HepG2 (cell line): Measurements from ENCODE around the gene ANKS6. TPM values are rescaled to one million over a fixed set of nuclear protein-coding genes. Genes with fewer than 3 reads are reported as not detected.

Experiments
- ATAC-seq: fragments of 200-7000 bp; cut with Tn5 transposase; 3 replicates; pipeline ENCODE4 v1.9.1; 2020; ENCODE audit warnings: mild to moderate bottlenecking, moderate library complexity
- BruUV-seq: library from RNA; stranded (reverse); fragments of 400-500 nt; replicated peaks from 2 replicates; lab custom pipeline; 2021; lab: Mats Ljungman, UMichigan
- CTCF ChIA-PET: fragments of 300-600 bp; formaldehyde crosslinking; extraction: SDS; loops from one replicate; lab custom pipeline; 2021; ENCODE audit warnings: low total read pairs, inconsistent platforms, low intra/inter-chr PET ratio; lab: Yijun Ruan, JAX
- POLR2A ChIA-PET: fragments of 350-600 bp; sonication (Branson Sonifier 250); formaldehyde crosslinking; loops from one replicate; lab custom pipeline; 2020; ENCODE audit warnings: antibody characterized with exemption, inconsistent platforms; lab: Yijun Ruan, JAX
- DNase-seq: peaks from one replicate; pipeline ENCODE4 v3.0.0-alpha.2; 2015; ENCODE audit warnings: low spot score
- FAIRE-seq: peaks from 3 replicates; lab custom pipeline; 2011; peaks lifted over from hg19 to GRCh38; lab: Jason Lieb, UNC
- H2AFZ ChIP-seq: one replicate; pipeline ENCODE4 v1.6.1; 2011; ENCODE audit warnings: low read length, inconsistent platforms
- H3K27ac ChIP-seq: fragments of 300-600 bp; 3 replicates; pipeline ENCODE4 v1.8.0; 2011; ENCODE audit warnings: mixed run types, mild to moderate bottlenecking, mixed read lengths, low read length, inconsistent platforms; ENCODE audit not compliant: insufficient read depth; ENCODE audit errors: extremely low read length
- H3K27me3 ChIP-seq, 2 experiments: fragments of 200-600 bp in 1 of 2; 2 replicates in 1 of 2; 3 replicates in 1 of 2; pipeline versions ENCODE4 v1.6.0 to v1.8.0; 2011; ENCODE audit warnings: low read length in 2 of 2, mild to moderate bottlenecking in 2 of 2, moderate library complexity in 2 of 2, inconsistent platforms in 1 of 2; ENCODE audit not compliant: insufficient read depth in 2 of 2, control insufficient read depth in 1 of 2
- H3K36me3 ChIP-seq, 2 experiments: fragments of 200-600 bp in 1 of 2; replicated peaks in 1 of 2; 2 replicates in 1 of 2; 3 replicates in 1 of 2; pipeline versions ENCODE4 v1.5.1 to v1.8.0; 2011; ENCODE audit warnings: low read length in 2 of 2, inconsistent platforms in 1 of 2; ENCODE audit not compliant: insufficient read depth in 2 of 2, control insufficient read depth in 1 of 2
- H3K4me1 ChIP-seq: 2 replicates; pipeline ENCODE4 v1.5.1; 2012; ENCODE audit warnings: low read length, inconsistent platforms; ENCODE audit not compliant: insufficient read depth
- H3K4me2 ChIP-seq: 2 replicates; pipeline ENCODE4 v1.6.0; 2011; ENCODE audit warnings: low read depth, low read length, inconsistent platforms
- H3K4me3 ChIP-seq, 3 experiments: fragments of 200-600 bp in 1 of 3; sonication (generic), shearing (Covaris generic) in 1 of 3; replicated peaks in 1 of 3; 2 replicates each; pipeline ENCODE4 v1.5.1; 2011 to 2016; ENCODE audit warnings: low read length in 3 of 3, inconsistent platforms in 2 of 3, low read depth in 2 of 3, mild to moderate bottlenecking in 2 of 3, control low read depth in 1 of 3, mixed read lengths in 1 of 3; ENCODE audit not compliant: insufficient read depth in 1 of 3
- H3K79me2 ChIP-seq: one replicate; pipeline ENCODE4 v1.6.1; 2011; ENCODE audit warnings: low read length, inconsistent platforms; ENCODE audit not compliant: insufficient read depth
- H3K9ac ChIP-seq: 2 replicates; pipeline ENCODE4 v1.6.0; 2011; ENCODE audit warnings: mild to moderate bottlenecking, low read depth, low read length, inconsistent platforms; ENCODE audit not compliant: insufficient read depth
- H3K9me3 ChIP-seq: 2 replicates; pipeline ENCODE4 v1.5.1; 2012; ENCODE audit warnings: mild to moderate bottlenecking, low read length
- H4K20me1 ChIP-seq: 2 replicates; pipeline ENCODE4 v1.6.0; 2011; ENCODE audit warnings: inconsistent platforms, mild to moderate bottlenecking, low read length, moderate library complexity; ENCODE audit not compliant: insufficient read depth
- CEBPB ChIP-seq: IDR thresholded peaks from 2 replicates; pipeline ENCODE4 v1.6.1; 2011; ENCODE audit warnings: low read depth, low read length, improper control_type of control experiment, borderline replicate concordance
- CREB1 ChIP-seq, 2 experiments: fragments of 450-650 bp in 1 of 2; IDR thresholded peaks; 2 replicates each; pipeline ENCODE4 v1.6.1; 2016 to 2017; ENCODE audit warnings: control low read depth in 1 of 2, mild to moderate bottlenecking in 1 of 2, missing compliant biosample characterization in 1 of 2, missing genetic modification characterization in 1 of 2
- KAT7 ChIP-seq: IDR thresholded peaks from 2 replicates; pipeline ENCODE4 v1.6.1; 2018; ENCODE audit warnings: borderline replicate concordance, missing compliant biosample characterization
- PCBP1 ChIP-seq: fragments of 200-400 bp; formaldehyde crosslinking; IDR thresholded peaks from 2 replicates; pipeline ENCODE4 v1.6.1; 2017; ENCODE audit warnings: mild to moderate bottlenecking, low read depth, low read length, borderline replicate concordance
- ZBTB33 ChIP-seq: sonication (generic); formaldehyde crosslinking; IDR thresholded peaks from 2 replicates; pipeline ENCODE4 v1.4.0; 2020; ENCODE audit warnings: missing genetic modification reagents
- ZNF781 ChIP-seq: sonication (generic); formaldehyde crosslinking; IDR thresholded peaks from 2 replicates; pipeline ENCODE4 v1.5.1; 2020; ENCODE audit warnings: borderline replicate concordance, mild to moderate bottlenecking, missing genetic modification reagents; ENCODE audit errors: not compliant biosample characterization
- WGBS: methylation state at CpG from one replicate; pipeline ENCODE4 v1.1.6; 2017; ENCODE audit warnings: low lambda C conversion rate; 5-methylcytosine and 5-hydroxymethylcytosine counted together
- in situ Hi-C: cut with HindIII; loops from 2 replicates; pipeline ENCODE4 v1.10.0; 2017; ENCODE audit warnings: low pct_unique_long_range_greater_than_20kb; ENCODE audit not compliant: extremely low pct_ligation_motif_present
- intact Hi-C: fragments of 100-400 bp; cut with micrococcal nuclease; formaldehyde crosslinking; loops from one replicate; pipeline ENCODE4 v1.10.0; 2022; ENCODE audit not compliant: unreplicated experiment
- polyA plus RNA-seq, 8 experiments: library from polyadenylated mRNA; depleted of rRNA in 3 of 8; stranded (reverse) in 7 of 8; unstranded in 1 of 8; fragments of >200 nt; fragmentation: Illumina TruSeq in 4 of 8; extraction: Trizol in 4 of 8; gene quantifications; 2 replicates each; pipeline versions ENCODE4 v1.2.1 to v1.2.3, GENCODE V29; 2011 to 2016; ENCODE audit warnings: low read depth in 4 of 8, missing spikeins in 1 of 8, mixed read lengths in 1 of 8; ENCODE audit not compliant: insufficient read depth in 1 of 8
- total RNA-seq, 5 experiments: library from RNA; depleted of rRNA; stranded (reverse); fragments of >200 nt; fragmentation: Illumina TruSeq; extraction: Trizol; gene quantifications; 2 replicates each; pipeline ENCODE4 v1.2.3, GENCODE V29; 2016; ENCODE audit warnings: low read depth in 1 of 5

Gene ANKS6
- total and polyA plus RNA-seq, 2 of the 13 experiments (the other 11 are each of a cell fraction or from before 2014, with no cell fraction given), result 8.8 to 10.7 TPM

GRCh38 chr9:98787766-98788335 is 8.5 kb downstream of the ANKS6 start (continued):
- no peak for TF ChIP-seq CREB1 (IDR thresholded peaks at IDR 0.05)
- TF ChIP-seq CREB1 (CRISPR knock-in tag; IDR thresholded peaks at IDR 0.05), result no peak
- no peak for TF ChIP-seq PCBP1
- no peak for TF ChIP-seq ZNF781
- no peak for TF ChIP-seq KAT7 (CRISPR knock-in tag)

GRCh38 chr9:98786750-98787510 is 9.4 kb downstream of the ANKS6 start:
- Histone ChIP-seq H3K36me3 (peaks cover 0 to 6% of the 10 kb centered on the region in 2 experiments; a peak in 2 of 5 replicates), H3K9ac (no peak overlapping the region), H3K27me3 (no peaks in the 10 kb centered on the region), H3K27ac (no peak overlapping the region), H2AFZ (no peak overlapping the region), H3K4me2 (no peak overlapping the region), H3K9me3 (no peaks in the 10 kb centered on the region), H3K79me2 (no peaks in the 10 kb centered on the region), H3K4me1 (peaks cover 6% of the 10 kb centered on the region), H3K4me3 (no peak overlapping the region), H4K20me1 (peaks cover 3% of the 10 kb centered on the region)
- ATAC-seq (no peak), DNase-seq (no peak), FAIRE-seq (no peak)
- intact Hi-C loops, result no loop called here
- CTCF ChIA-PET, result no interaction called here
- BruUV-seq, result no TSS peak
- TF ChIP-seq ZBTB33, result no peak
- TF ChIP-seq CEBPB, result 0 out of 2 replicates have a peak, but pooled peaks have one; percentile 26
- in situ Hi-C loops, result no loop called here
- POLR2A ChIA-PET, result no interaction called here
- 72% methylated on average over 2 of the region's 4 CpGs for WGBS
